ENCODE data around the gene PLEKHJ1.

PLEKHJ1 gene

DNA sequence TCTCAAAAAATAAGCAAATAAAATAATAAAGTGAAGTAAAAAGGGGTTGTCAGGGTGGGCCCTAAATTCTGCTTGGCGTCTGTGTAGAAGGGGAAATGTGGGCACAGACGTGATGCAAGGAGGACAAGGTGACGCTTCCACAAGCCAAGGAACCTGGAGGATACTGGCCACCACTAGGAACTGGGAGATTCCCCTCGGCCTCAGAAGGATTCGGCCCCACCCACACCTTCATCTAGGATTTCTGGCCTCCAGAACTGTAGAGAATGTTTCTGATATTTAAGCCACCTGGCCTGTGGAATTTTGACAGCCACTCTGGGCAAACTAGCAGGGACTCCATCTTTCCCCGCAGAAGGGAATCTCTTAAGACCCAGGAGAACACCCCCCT lies 1.1 kb downstream of the PLEKHJ1 start:
- DNase-seq = no peak

DNA sequence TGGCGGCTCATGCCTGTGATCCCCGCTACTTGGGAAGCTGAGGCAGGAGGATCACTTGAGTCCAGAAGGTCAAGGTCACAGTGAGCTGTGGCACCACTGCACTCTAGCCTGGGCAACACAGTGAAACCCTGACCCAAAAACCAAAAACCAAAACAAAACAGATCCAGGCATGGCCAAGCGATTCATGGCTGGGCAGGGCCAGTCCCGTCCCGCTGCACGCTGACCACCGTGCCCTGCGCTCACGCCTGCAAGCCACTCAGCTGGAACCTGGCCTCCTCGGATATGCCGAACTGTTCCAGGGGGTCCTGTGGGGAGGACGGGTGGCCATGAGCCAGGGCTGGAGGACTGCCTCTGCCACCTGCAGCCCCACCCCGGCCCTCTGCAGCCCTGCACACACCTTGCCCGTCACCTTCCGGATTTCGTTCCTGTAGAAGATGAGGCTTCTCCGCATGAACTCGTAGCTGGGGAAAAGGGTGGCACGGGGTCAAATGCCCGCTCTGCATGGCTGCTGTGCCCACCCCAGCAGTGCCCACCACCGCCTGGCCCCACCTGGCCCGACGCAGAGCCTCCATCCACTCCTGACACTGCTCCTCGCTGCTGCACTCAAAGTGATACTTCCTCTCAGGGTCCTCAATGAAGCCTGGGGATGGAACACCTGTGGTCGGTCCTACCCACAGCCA lies 2.4 kb downstream of the PLEKHJ1 start:
- no peak for DNase-seq

DNA sequence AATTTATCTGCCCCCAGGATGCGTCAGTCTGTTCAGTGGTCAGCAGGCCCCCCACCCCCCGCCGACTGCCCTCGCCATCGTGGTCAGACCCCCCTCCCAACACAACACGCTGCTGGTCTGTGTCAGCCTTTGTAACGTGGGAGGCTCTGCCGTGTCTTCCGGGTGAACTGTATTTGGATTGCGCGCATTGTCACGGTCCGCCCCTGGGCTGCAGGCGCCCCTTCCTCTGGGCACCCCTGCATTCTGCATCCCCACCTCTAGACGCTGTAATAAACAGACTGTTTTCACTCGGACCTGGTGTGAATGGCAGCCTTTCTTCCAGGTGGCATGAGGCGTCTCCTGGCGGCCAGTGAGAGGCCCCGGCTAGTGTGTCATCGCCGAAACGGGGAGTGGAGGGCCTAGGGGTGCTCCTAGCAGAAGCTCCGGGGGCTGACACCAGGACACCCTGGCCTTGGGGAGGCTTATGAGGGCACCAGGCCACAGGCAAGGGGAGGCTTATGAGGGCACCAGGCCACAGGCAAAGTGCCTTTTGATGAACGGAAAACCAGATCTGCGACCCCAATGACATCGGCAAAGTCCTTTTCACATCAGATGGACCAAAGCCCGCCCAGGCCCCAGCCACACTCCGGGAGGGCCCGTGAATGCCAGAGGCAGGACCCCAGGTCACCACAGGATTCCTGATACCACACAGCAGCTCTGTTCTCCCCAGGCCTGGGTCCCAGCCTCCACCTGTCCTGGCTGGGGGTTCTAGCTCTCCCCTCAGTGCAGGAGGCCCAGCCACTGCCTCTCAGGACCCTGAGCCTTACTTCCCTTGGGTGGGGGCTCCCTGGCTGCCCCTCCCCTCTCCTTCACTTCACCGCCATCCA lies 3.6 kb downstream of the PLEKHJ1 start:
- no peak for DNase-seq

DNA sequence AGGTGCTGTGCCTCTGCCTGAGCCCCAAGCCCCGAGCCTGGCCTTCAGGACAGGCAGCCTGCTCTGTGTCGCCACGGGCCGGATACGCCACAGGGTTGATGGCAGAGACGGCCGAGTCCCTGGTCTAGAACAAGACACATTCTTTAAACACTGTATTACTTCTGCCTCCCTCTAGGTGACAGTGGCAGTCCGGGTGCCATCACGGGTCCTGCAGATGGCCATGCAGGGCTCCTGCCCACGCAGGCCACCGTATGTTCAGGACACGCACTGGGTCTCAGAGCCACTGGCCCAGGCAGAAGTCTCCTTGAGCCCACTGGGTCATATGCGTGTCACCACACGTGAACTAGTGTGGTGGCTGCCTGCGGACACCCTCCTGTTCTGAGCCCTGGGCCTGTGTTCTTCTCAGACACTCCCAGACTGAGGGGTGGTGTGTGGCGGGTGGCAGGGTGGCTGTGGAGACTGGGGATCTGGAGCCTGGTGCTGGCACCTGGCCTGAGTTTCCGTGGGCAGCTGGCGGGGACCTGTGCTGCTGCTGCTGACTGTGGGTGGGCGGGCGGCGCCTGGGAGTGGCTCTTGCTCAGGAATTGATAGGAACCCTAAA lies 4.4 kb downstream of the PLEKHJ1 start:
- DNase-seq = no peak

DNA sequence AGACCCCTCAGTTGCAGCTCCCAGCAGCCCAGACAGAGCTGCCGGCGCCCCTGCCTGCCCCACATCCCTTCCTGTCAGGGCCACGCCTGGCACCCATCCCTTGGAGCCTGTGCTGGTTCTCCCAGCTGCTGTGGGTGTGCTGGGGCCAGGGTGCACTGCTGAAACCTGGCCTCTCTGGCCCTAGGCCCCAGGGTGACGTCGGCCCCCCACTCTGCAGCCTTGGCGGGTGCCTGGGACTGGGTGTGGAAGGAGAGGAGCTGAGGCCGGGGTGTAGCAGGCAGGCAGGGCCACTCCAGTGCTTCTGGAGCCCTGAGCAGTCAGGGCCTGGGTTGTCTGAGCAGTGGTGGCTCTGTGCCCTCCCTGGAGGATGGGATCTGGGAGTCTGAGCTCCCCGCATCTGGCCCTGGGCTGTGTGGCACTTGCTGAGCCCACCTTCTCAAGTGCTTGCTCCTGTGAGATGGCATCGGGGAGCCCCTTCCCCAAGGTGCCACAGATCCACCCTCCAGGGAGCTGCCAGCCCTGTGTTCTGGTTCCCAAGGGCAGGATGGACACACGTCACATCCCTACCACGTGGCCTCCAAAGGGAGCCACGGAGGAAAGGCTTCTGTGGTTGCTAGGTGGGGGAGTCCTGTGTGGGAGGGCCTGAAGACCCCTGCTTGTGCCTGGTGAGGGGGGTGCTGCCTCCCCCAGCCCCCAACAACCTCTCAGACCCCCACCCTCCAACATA lies 5.2 kb downstream of the PLEKHJ1 start:
- no peak for DNase-seq

DNA sequence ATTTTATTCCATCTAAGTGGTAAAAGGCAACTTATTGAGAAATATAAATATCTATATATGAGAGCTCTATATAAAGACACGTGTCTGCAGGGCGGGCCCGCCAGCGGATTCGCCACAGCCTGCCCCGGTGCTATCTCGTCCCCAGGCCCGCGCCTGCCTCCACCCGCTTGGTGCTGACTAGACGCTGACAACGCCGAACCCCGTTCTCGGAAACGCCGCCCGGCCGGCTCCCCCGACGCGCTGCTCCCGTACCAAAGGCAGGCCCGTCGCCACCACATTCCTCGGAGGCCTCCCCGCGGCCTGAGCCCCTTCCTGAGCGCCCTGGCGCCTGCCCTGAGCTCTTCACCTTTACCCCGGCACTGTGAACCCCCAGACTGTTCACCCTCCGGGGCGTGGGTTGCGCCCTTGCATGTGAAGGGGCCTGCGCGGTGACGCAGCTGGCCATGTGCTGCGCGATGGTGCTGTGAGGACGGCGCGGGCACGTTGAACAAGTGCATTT lies 6.0 kb downstream of the PLEKHJ1 start:
- DNase-seq = no peak

DNA sequence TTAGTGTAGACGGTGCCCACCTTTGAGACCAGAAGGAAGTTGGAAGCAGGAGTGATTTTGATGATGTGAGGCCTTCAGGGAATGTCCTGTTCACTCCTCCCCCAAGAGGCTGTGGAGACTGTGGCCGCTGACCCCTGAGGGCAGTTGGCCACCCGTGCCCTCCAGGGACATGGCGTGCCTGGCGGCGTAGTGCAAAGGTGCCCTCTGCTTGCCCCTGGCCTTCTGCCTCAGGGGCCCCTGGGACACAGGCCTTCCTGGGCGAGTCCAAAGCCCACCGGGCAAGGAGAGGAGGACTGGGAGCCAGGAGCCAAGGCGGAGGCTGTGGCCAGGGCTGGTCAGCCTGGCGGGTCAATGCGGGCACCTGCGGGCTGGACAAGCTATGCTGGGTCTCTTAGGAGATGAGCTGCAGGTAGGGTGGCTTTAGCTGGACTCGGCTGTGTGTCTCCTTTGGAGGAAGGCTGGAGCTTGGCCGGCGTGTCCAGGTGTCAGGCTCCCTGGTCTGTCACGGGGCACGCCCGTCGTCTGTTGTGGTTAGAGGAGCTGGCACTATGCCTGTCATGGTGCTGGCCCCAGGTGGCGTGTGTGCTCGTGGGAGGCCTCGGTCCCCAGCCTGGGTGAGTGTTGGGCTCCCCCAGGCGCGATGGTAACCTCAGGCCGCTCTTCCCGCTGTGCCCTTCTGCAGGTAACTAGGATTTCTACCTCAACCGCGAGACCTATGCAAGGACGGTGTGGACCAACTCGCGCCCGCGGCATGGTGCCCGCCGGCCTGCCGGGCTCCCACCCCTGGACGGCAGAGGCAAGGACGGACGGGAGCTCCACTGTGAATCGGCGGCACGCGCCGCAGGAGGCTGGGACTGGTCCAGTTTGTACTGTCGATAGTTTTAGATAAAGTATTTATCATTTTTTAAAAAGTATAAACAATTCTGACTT lies 6.8 kb downstream of the PLEKHJ1 start:
- no peak for DNase-seq

DNA sequence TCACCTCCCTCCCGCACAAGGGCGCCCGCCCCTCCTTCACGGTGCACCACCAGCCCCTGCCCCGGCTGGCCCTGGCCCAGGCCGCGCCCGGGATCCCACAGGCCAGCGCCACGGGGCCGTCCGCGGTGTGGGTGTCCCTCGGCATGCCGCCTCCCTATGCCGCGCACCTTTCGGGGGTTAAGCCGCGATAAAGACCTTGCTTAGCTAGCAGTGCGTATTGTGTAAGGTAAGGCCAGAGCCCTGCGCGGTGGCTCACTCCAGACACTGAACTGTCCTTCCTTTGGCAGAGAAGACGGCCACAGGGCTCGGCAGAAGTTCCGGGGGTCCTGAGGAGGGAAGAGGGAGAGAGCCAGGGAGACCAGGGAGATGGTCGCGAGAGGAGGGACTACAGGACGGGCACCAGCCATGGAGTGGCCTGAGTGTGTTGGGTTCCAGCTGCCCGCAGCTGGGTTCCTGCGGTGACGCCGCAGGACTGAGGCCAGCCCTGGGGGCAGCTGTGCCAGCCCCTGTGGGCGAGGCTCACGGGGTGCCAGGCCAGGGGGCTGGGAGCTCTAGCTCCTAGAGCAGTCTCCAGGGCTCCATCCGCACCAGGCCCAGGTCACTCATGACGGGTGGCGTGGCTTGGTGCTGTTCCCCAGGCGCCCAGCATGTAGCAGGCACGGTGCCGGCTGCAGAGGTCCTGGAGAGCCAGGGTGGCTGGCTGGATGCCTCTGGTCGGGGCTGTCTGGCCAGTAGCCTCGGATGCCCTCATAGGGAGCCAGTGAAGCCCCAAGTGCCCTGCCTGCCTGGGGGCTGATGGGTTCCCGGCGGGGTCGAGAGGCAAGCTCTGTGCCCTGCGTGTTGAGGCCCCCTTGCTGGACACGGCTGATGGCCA lies 7.7 kb downstream of the PLEKHJ1 start:
- no peak for DNase-seq

DNA sequence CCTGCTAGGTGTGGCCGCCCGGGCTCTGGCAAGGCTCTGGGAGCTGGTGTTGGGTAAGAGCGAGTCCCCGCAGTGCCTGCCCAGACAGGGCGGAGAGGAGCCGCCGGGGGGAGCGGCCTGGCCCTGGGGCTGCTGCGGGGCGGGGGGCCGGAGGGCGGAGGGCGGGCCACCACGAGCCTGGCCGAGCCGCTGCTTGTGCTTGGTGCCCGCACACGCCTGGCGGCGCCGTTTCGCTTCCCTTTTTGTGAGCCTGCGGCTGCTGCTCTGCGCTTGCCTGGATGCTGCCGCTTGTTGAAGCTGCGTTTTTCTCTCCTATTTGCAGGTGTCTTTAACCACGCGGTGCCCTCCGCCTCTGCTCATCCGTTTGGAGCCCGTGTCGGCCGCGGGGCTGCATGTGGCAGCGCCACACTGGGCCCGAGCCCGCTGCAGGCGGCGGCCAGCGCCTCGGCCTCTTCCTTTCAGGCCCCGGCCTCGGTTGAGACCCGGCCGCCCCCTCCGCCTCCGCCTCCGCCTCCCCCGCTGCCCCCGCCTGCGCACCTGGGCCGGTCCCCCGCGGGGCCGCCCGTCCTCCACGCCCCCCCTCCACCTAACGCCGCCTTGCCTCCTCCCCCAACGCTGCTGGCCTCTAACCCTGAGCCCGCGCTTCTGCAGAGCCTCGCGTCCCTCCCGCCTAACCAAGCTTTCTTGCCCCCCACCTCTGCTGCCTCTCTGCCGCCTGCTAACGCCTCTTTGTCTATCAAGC lies 8.5 kb downstream of the PLEKHJ1 start:
- no peak for DNase-seq

DNA sequence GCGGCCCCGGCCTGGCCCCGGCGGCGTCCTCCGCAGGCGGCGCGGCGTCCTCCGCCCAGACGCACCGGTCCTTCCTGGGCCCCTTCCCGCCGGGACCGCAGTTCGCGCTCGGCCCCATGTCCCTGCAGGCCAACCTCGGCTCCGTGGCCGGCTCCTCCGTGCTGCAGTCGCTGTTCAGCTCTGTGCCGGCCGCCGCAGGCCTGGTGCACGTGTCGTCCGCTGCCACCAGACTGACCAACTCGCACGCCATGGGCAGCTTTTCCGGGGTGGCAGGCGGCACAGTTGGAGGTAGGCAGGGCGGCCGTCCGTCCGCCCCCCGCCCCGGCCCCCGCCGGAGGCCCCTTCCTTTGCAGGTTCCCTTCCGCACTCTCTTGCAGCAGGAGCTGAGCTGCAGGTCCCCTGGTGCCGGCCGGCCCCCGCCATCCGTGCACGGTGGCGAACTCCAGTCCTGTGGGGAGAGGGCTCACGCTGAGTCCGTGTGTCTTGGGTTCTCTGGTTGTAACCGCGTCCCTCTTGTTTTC lies 9.2 kb downstream of the PLEKHJ1 start:
- DNase-seq = no peak

DNA sequence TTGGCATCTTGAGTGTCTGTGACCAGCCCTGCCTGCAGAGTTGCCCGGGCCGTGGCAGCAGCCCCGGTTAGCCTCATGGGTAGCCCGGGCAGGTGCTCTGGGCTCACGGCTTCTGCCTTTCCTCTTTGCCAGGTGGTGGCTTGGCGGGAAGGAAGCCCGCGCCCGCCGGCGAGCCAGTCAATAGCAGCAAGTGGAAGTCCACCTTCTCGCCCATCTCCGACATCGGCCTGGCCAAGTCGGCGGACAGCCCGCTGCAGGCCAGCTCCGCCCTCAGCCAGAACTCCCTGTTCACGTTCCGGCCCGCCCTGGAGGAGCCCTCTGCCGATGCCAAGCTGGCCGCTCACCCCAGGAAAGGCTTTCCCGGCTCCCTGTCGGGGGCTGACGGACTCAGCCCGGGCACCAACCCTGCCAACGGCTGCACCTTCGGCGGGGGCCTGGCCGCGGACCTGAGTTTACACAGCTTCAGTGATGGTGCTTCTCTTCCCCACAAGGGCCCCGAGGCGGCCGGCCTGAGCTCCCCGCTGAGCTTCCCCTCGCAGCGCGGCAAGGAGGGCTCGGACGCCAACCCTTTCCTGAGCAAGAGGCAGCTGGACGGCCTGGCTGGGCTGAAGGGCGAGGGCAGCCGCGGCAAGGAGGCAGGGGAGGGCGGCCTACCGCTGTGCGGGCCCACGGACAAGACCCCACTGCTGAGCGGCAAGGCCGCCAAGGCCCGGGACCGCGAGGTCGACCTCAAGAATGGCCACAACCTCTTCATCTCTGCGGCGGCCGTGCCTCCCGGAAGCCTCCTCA lies 9.9 kb downstream of the PLEKHJ1 start:
- no peak for DNase-seq

DNA sequence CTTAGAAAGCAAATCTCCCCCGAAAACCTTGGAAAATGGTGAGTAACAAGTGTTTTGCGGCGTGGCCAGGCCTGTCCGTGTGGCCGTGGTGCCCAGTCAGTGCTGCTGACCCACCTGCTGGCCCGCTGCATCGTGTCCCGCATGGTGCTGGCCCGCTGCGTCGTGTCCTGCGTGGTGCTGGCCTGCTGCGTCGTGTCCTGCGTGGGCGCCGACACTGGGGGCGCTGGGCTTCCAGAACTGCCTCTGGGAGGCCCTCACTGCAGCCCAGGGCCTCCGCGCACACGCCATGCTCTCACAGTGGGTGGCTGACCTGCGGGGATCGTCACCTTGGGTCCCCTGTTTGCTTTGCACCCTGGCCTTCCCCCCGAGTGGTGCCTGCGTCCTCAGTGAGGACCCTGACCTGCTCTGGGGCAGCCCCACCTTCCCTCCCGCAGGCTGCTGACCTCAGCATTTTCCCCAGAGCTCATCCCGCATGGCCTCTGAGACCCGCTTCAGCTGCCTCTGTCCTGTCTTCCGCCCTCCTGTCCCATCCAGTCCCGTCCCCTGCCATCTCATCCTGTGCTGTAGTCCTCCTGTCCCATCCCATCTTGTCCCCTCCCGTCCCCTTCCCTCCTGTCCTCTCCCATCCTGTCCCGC lies 10.6 kb downstream of the PLEKHJ1 start:
- no peak for DNase-seq

DNA sequence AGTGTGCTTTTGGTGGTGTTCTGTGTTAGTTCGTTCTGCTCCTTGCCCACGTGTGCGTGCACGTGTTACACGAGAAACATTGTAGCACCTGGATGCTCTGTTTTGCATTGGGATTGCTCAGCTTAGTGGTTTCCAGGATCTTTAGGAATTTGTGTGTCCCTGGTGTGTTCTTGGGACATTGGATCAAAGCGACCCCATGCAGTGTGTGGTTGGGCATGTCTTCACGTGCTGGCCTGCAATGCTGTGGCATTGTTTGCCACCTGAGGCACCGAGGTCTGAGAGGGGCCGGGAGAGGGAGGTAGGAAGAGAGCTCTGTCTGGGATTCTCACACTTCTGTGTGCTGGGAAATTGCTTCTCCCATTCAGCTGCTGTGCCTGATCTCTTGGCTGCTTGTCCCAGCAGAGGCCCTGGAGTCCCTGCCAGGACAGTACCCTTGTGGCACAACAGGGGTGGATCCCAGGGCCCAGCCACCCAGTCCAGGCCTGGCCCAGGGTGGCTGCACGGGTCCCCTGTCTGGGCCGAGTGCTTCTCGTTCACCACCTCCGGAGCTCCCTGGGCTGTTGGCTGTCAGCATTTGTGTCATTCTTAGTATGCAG lies 11.3 kb downstream of the PLEKHJ1 start:
- no peak for DNase-seq

DNA sequence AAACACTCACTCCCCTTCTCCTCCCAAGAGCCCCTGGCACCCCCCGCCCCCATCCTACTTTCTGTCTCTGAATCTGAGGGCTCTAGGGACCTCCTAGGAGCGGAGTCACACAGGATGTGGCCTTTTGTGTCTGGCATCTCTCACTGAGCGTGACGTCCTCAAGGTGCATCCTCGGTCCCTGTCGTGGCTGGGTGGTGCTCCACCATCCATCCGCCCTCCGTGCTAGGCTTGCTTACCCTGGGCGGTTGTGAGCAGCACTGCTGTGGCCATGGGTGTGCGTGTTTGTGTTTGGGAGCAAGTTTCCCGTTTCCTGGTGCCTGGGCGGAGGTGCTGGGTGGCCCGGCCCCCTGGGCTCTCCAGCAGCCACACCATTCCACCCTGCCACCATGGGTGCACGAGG lies 12.2 kb downstream of the PLEKHJ1 start:
- DNase-seq = no peak

DNA sequence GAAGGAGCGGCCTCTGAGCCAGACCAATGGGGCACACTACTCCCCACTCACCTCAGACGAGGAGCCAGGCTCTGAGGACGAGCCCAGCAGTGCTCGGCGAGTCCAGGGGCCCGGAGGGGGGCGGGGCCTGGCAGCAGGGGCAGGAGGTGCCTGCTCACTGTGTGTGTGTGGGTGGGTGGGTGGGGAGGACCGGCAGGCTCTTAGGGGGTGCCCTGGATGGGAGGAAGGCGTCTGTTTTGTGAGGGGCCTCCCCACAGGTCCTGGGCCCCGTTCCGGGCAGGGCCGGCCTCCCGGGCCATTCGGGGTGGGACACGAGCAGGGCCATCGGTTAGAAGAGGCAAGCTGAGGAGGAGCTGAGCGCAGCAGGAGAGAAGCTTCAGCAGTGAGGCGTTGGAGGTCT lies 12.7 kb downstream of the PLEKHJ1 start:
- no peak for DNase-seq

DNA sequence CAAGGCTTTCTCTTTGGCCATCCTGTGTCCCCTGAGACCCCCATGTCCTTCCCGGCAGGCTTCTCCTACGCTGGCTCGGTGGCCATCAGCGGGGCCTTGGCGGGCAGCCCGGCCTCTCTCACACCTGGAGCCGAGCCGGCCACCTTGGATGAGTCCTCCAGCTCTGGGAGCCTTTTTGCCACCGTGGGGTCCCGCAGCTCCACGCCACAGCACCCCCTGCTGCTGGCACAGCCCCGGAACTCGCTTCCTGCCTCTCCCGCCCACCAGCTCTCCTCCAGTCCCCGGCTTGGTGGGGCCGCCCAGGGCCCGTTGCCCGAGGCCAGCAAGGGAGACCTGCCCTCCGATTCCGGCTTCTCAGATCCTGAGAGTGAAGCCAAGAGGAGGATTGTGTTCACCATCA lies 14.2 kb downstream of the PLEKHJ1 start:
- DNase-seq = no peak

DNA sequence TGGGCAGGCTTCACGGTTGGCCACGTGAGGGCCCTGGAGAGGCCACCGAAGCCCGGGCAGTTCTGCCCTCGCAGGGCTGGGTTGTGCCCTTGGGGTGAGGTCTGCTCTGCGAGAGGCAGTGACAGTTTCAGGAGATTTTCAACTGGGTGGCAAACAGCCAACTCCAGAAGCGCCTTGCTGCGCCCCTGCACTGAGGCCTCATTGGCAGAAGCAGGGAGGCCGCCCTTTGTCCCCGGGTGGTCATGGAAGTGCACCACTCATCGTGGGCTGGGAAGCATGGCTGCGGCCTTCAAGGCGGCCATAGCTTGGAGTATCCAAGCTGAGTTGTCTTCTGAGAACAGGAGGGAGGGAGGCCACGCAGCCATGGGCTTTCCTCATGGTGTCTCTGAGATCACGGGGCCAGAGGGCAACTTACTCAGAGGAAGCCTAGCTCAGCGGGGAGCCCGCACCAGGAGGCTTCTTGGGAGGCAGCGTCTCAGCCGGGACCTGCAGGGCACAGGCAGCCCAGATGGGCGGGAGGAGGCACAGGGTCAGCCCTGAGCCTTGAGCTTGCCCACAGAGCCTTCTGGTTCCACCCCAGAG lies 14.8 kb downstream of the PLEKHJ1 start:
- DNase-seq = no peak

DNA sequence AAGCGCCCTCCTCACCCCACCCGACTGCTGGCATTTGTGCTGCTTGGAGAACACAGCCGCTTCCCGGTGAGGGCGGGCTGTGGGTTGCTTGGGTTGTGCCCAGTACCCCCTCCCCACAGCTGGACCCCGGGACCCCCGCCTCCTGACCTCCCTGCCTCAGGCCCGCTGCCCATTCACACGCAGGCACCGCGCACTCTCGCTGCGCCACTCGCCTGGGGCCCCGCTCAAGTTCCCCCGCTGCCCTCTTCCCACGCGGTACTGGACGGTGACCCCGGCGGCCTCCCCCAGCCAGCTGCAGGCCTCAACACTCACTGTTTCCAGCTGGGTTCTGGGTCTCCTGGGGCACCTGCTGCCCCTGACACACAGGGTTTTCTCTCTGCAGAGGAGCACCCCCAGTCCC lies 16.4 kb downstream of the PLEKHJ1 start:
- DNase-seq = no peak

Data from DMS153 (cell line).